GM12878 (cell line): ENCODE results near the gene FAM81A. TPM values are rescaled to one million over a fixed set of nuclear protein-coding genes. Genes with fewer than 3 reads are reported as not detected.
"Not testable (repeated sequence)": the region's sequence is repeated elsewhere in the genome, so short reads cannot be mapped to it uniquely, and the experiment has no call there.

ENCODE experiments used
- ATAC-seq: fragments of 200-7000 bp; cut with Tn5 transposase; 3 replicates; pipeline ENCODE4 v1.9.1; 2020; ENCODE audit warnings: mild to moderate bottlenecking, moderate library complexity
- BruUV-seq: library from RNA; stranded (reverse); fragments of 400-500 nt; replicated peaks from 2 replicates; lab custom pipeline; 2021; lab: Mats Ljungman, UMichigan
- CTCF ChIA-PET: fragments of 300-600 bp; sonication (Branson Sonifier 250); formaldehyde crosslinking; extraction: SDS; loops from one replicate; lab custom pipeline; 2021; ENCODE audit warnings: inconsistent platforms; lab: Yijun Ruan, JAX
- POLR2A ChIA-PET: fragments of 350-600 bp; formaldehyde crosslinking; extraction: SDS; loops from one replicate; lab custom pipeline; 2021; ENCODE audit warnings: inconsistent platforms; lab: Charles Lee
- RAD21 ChIA-PET: fragments of 300-600 bp; sonication (Branson Sonifier 250); formaldehyde crosslinking; loops from one replicate; lab custom pipeline; 2023; ENCODE audit warnings: antibody characterized with exemption; ENCODE audit not compliant: unreplicated experiment; lab: Charles Lee
- SMC1A ChIA-PET: fragments of 300-600 bp; sonication (Branson Sonifier 250); formaldehyde crosslinking; loops from one replicate; lab custom pipeline; 2023; ENCODE audit not compliant: unreplicated experiment, uncharacterized antibody; lab: Charles Lee
- DNase-seq: peaks from one replicate; pipeline ENCODE4 v3.0.0-alpha.2; 2011; ENCODE audit warnings: low read depth, low spot score
- FAIRE-seq: peaks from 3 replicates; lab custom pipeline; 2011; peaks lifted over from hg19 to GRCh38; lab: Jason Lieb, UNC
- H2AFZ ChIP-seq: 2 replicates; pipeline ENCODE4 v1.6.0; 2011; ENCODE audit warnings: low read depth, low read length, control low read depth; ENCODE audit not compliant: control insufficient read depth
- H3K27ac ChIP-seq: 2 replicates; pipeline ENCODE4 v1.5.1; 2011; ENCODE audit warnings: control low read depth; ENCODE audit not compliant: control insufficient read depth, insufficient read depth
- H3K27me3 ChIP-seq, 2 experiments: replicated peaks in 1 of 2; 2 replicates each; pipeline versions ENCODE4 v1.6.0 to v1.6.1; 2011; ENCODE audit warnings: low read length in 1 of 2; ENCODE audit not compliant: control insufficient read depth in 2 of 2, insufficient read depth in 2 of 2
- H3K36me3 ChIP-seq, 2 experiments: 2 replicates each; pipeline ENCODE4 v1.5.1; 2011; ENCODE audit warnings: low read length in 1 of 2; ENCODE audit not compliant: control insufficient read depth in 2 of 2, insufficient read depth in 2 of 2
- H3K4me1 ChIP-seq: 2 replicates; pipeline ENCODE4 v1.6.1; 2011; ENCODE audit warnings: mild to moderate bottlenecking, low read length, moderate library complexity, mixed read lengths; ENCODE audit not compliant: control insufficient read depth, insufficient read depth
- H3K4me2 ChIP-seq: 2 replicates; pipeline ENCODE4 v1.6.0; 2011; ENCODE audit warnings: control low read depth; ENCODE audit not compliant: control insufficient read depth, insufficient read depth
- H3K4me3 ChIP-seq: fragments of 200-600 bp; sonication (generic); 2 replicates; pipeline ENCODE4 v1.5.1; 2016
- H3K79me2 ChIP-seq: 2 replicates; pipeline ENCODE4 v1.6.0; 2011; ENCODE audit warnings: low read length; ENCODE audit not compliant: control insufficient read depth, insufficient read depth
- H3K9ac ChIP-seq: 2 replicates; pipeline ENCODE4 v1.8.0; 2011; ENCODE audit warnings: low read length, control low read depth, mixed read lengths; ENCODE audit not compliant: control insufficient read depth, insufficient read depth
- H3K9me3 ChIP-seq: replicated peaks from 3 replicates; pipeline ENCODE4 v1.5.1; 2011; ENCODE audit warnings: mild to moderate bottlenecking, low read length; ENCODE audit not compliant: control insufficient read depth, insufficient read depth
- H4K20me1 ChIP-seq: 2 replicates; pipeline ENCODE4 v1.6.0; 2011; ENCODE audit not compliant: control insufficient read depth, insufficient read depth
- DPF2 ChIP-seq: fragments of 450-650 bp; IDR thresholded peaks from 2 replicates; pipeline ENCODE4 v1.6.1; 2017; ENCODE audit warnings: mild to moderate bottlenecking
- ETV6 ChIP-seq, 2 experiments: fragments of 450-650 bp in 1 of 2; IDR thresholded peaks in 1 of 2; conservative IDR thresholded peaks in 1 of 2; 2 replicates each; pipeline ENCODE4 v1.6.1; 2014; ENCODE audit warnings: antibody characterized with exemption in 1 of 2, borderline replicate concordance in 1 of 2, low read depth in 1 of 2, mild to moderate bottlenecking in 1 of 2, moderate library complexity in 1 of 2
- NFIC ChIP-seq: IDR thresholded peaks from 2 replicates; pipeline ENCODE4 v1.6.1; 2012; ENCODE audit warnings: low read depth, mild to moderate bottlenecking, inconsistent platforms, low read length, moderate library complexity
- NR2C2 ChIP-seq: IDR thresholded peaks from 2 replicates; pipeline ENCODE4 v1.6.1; 2011; ENCODE audit warnings: borderline replicate concordance, low read depth; ENCODE audit not compliant: control insufficient read depth, insufficient read length
- SKIL ChIP-seq: fragments of 450-650 bp; IDR thresholded peaks from 2 replicates; pipeline ENCODE4 v1.6.1; 2017; ENCODE audit warnings: mild to moderate bottlenecking, low read depth, inconsistent platforms; ENCODE audit not compliant: poor library complexity, severe bottlenecking
- ZNF622 ChIP-seq: fragments of 450-650 bp; IDR thresholded peaks from 2 replicates; pipeline ENCODE4 v1.6.1; 2017; ENCODE audit warnings: mild to moderate bottlenecking, inconsistent platforms
- WGBS: methylation state at CpG from one replicate; pipeline ENCODE4 v1.1.6; 2016; ENCODE audit warnings: low lambda C conversion rate; ENCODE audit not compliant: insufficient replicate concordance, insufficient coverage; ENCODE audit errors: missing lambda C conversion rate; 5-methylcytosine and 5-hydroxymethylcytosine counted together
- in situ Hi-C: fragments of 300-500 bp; cut with MboI; formaldehyde crosslinking; loops from 9 replicates; pipeline ENCODE4 v1.14.3; 2018; ENCODE audit warnings: mixed read lengths
- intact Hi-C: fragments of 100-400 bp; cut with micrococcal nuclease; formaldehyde crosslinking; loops from one replicate; pipeline ENCODE4 v1.14.2; 2022; ENCODE audit not compliant: unreplicated experiment
- polyA plus RNA-seq, 11 experiments: library from polyadenylated mRNA; depleted of rRNA in 4 of 11; unstranded in 6 of 11; stranded (reverse) in 5 of 11; fragments of >200 nt; fragmentation: Nextera tagmentation in 4 of 11; fragmentation: Illumina TruSeq in 1 of 11; extraction: Ambion mirVana in 4 of 11; extraction: Trizol in 1 of 11; gene quantifications; 1 replicate in 1 of 11; 2 replicates in 10 of 11; pipeline versions ENCODE4 v1.2.1 to v1.2.3, GENCODE V29; 2011 to 2016; ENCODE audit warnings: inconsistent platforms in 2 of 11, missing spikeins in 2 of 11, low read depth in 1 of 11
- total RNA-seq, 4 experiments: library from RNA; depleted of rRNA in 3 of 4; stranded (reverse); fragments of >200 nt in 3 of 4; fragmentation: Illumina TruSeq in 1 of 4; extraction: Trizol in 1 of 4; gene quantifications; 2 replicates each; pipeline versions ENCODE4 v1.2.1 to v1.2.3, GENCODE V29; 2013 to 2021

Gene FAM81A
- total and polyA plus RNA-seq, 10 of the 15 experiments (the other 5 are each of a cell fraction or from before 2014, with no cell fraction given): 0.18 to 34.5 (median 16.2) TPM

- 0% methylated on average over 5 of the region's 5 CpGs for WGBS
- Histone ChIP-seq H3K27ac (no peak overlapping the region), H3K36me3 (no peaks in the 10 kb centered on the region), H3K9me3 (no peaks in the 10 kb centered on the region; the same call in 1 of the 3 replicates), H4K20me1 (no peaks in the 10 kb centered on the region), H3K79me2 (no peaks in the 10 kb centered on the region), H3K4me2 (no peak overlapping the region), H3K9ac (no peak overlapping the region), H3K4me1 (peaks cover 7% of the 10 kb centered on the region; the same call in 1 of the 2 replicates), H3K27me3 (no peaks in the 10 kb centered on the region), H2AFZ (no peak overlapping the region), H3K4me3 (no peak overlapping the region)
- FAIRE-seq (no peak), ATAC-seq (0 out of 3 replicates have a peak, but pooled peaks have one; percentile 19), DNase-seq (no peak)
- POLR2A ChIA-PET: no interaction called here
- TF ChIP-seq ETV6 (conservative IDR thresholded peaks at IDR 0.05 in 1 of 2, IDR thresholded peaks at IDR 0.05 in 1 of 2; ENCODE audit: borderline replicate concordance in 1 of 2, low read depth in 1 of 2): no peak
- TF ChIP-seq NFIC: no peak
- no peak for TF ChIP-seq SKIL
- TF ChIP-seq ZNF622: no peak
- no peak for TF ChIP-seq NR2C2
- no peak for TF ChIP-seq DPF2
- BruUV-seq: no TSS peak
- intact Hi-C loops: no loop called here
- RAD21 ChIA-PET: no interaction called here
- SMC1A ChIA-PET: no interaction called here
- in situ Hi-C loops: no loop called here
- CTCF ChIA-PET: no interaction called here
Observed at GRCh38 chr15:59424616-59425015, 13.4 kb upstream of the FAM81A start.

GRCh38 chr15:59428898-59429297 is 9.1 kb upstream of the FAM81A start:
- H4K20me1 ChIP-seq, RAD21 ChIA-PET, ATAC-seq, BruUV-seq, H3K36me3 ChIP-seq, intact Hi-C loops, H3K79me2 ChIP-seq, H3K4me3 ChIP-seq, in situ Hi-C loops, H3K4me1 ChIP-seq, H3K9ac ChIP-seq, FAIRE-seq, POLR2A ChIA-PET, H2AFZ ChIP-seq, H3K27ac ChIP-seq, SMC1A ChIA-PET, H3K9me3 ChIP-seq, H3K27me3 ChIP-seq, DNase-seq, H3K4me2 ChIP-seq: not testable (repeated sequence)
- WGBS: 55% methylated on average over 3 of the region's 3 CpGs
- CTCF ChIA-PET: interaction anchor here (0.7 kb wide), 1 partner anchor 160 kb away, joined by 4 read pairs; no protein-coding TSS in a partner anchor
